ENCODE measurements around the gene MPV17L2. TPM values are rescaled to one million over a fixed set of nuclear protein-coding genes. Genes with fewer than 3 reads are reported as not detected.

Gene MPV17L2
- polyA plus RNA-seq, 2 of the 4 experiments (the other 2 are of a cell fraction) = 8.3 to 13.9 TPM

GRCh38 chr19:18198374-18198773 is 5.4 kb downstream of the MPV17L2 start:
- ChIA-PET POLR2A (interaction anchor here (0.6 kb wide), 1 partner anchor 10 kb away, joined by 3 read pairs; no protein-coding TSS in a partner anchor), CTCF (interaction anchor here (1.4 to 8.9 kb wide), 2 partner anchors 10 to 54 kb away, joined by 4 to 86 read pairs; a partner anchor contains a TSS)
- no peak for FAIRE-seq
- Histone ChIP-seq H3K4me2 (no peak overlapping the region), H3K4me1 (peaks cover 16% of the 10 kb centered on the region; the same call in 2 of the 3 replicates), H3K9me3 (no peaks in the 10 kb centered on the region), H3K4me3 (no peak overlapping the region), H3K27ac (no peak overlapping the region)
- no peak for DNase-seq (ENCODE audit: low read depth in 1 of 2, low spot score in 1 of 2)
- 76% methylated on average over 6 of the region's 6 CpGs for WGBS (ENCODE audit: missing lambda C conversion rate)
- TF ChIP-seq E2F6 (IDR thresholded peaks at IDR 0.05; ENCODE audit: borderline replicate concordance, low read depth) = no peak
- TF ChIP-seq RCOR1 (IDR thresholded peaks at IDR 0.05; ENCODE audit: low read depth, low read length) = no peak
- no peak for TF ChIP-seq KDM5A (IDR thresholded peaks at IDR 0.05)
- no peak for TF ChIP-seq NR3C1 (IDR thresholded peaks at IDR 0.05)
- no peak for TF ChIP-seq HEYL (CRISPR knock-in tag; IDR thresholded peaks at IDR 0.05)
- no peak for TF ChIP-seq MAFK (IDR thresholded peaks at IDR 0.05; ENCODE audit: partially characterized antibody)
- TF ChIP-seq EHMT2 (IDR thresholded peaks at IDR 0.05; ENCODE audit: low read depth) = no peak
- TF ChIP-seq HOXA7 (CRISPR knock-in tag; IDR thresholded peaks at IDR 0.05) = no peak
- no peak for TF ChIP-seq RNF2 (IDR thresholded peaks at IDR 0.05; ENCODE audit: borderline replicate concordance, low read depth)
- no peak for TF ChIP-seq ZFP36 (IDR thresholded peaks at IDR 0.05; ENCODE audit: borderline replicate concordance, partially characterized antibody)
- TF ChIP-seq POLR2AphosphoS2 (conservative IDR thresholded peaks at IDR 0.05; ENCODE audit: low read length) = no peak
- no peak for TF ChIP-seq RFX5 (IDR thresholded peaks at IDR 0.05)
- TF ChIP-seq CTCF (IDR thresholded peaks at IDR 0.05) = no peak
- no peak for TF ChIP-seq USF2 (IDR thresholded peaks at IDR 0.05)
- no peak for TF ChIP-seq ESRRA (IDR thresholded peaks at IDR 0.05; ENCODE audit: borderline replicate concordance, low read length)
- ATAC-seq = no peak

GRCh38 chr19:18202397-18202777 is 9.4 kb downstream of the MPV17L2 start:
- TF ChIP-seq MAFK (IDR thresholded peaks at IDR 0.05; ENCODE audit: partially characterized antibody) = no peak
- TF ChIP-seq HMGXB4 (CRISPR knock-in tag; IDR thresholded peaks at IDR 0.05; ENCODE audit: borderline replicate concordance) = no peak
- no peak for TF ChIP-seq HOXB5 (CRISPR knock-in tag; IDR thresholded peaks at IDR 0.05)
- TF ChIP-seq HDAC2 (IDR thresholded peaks at IDR 0.05) = no peak
- no peak for TF ChIP-seq TFCP2L1 (CRISPR knock-in tag; IDR thresholded peaks at IDR 0.05)
- no peak for TF ChIP-seq ESRRA (IDR thresholded peaks at IDR 0.05; ENCODE audit: borderline replicate concordance, low read length)
- TF ChIP-seq KDM5A (IDR thresholded peaks at IDR 0.05) = no peak
- TF ChIP-seq ZFP36 (IDR thresholded peaks at IDR 0.05; ENCODE audit: borderline replicate concordance, partially characterized antibody) = no peak
- TF ChIP-seq ZSCAN20 (CRISPR knock-in tag; IDR thresholded peaks at IDR 0.05) = no peak
- TF ChIP-seq RAD21 (conservative IDR thresholded peaks at IDR 0.05 in 1 of 2, IDR thresholded peaks at IDR 0.05 in 1 of 2) = no peak
- no peak for TF ChIP-seq USF2 (IDR thresholded peaks at IDR 0.05)
- no peak for TF ChIP-seq MYC (IDR thresholded peaks at IDR 0.05; ENCODE audit: borderline replicate concordance, low read length)
- TF ChIP-seq RFX5 (IDR thresholded peaks at IDR 0.05) = no peak
- TF ChIP-seq NR3C1 (IDR thresholded peaks at IDR 0.05) = no peak
- TF ChIP-seq MAZ (IDR thresholded peaks at IDR 0.05; ENCODE audit: borderline replicate concordance, low read depth, low read length) = no peak
- TF ChIP-seq REST (IDR thresholded peaks at IDR 0.05) = no peak
- TF ChIP-seq ATOH8 (CRISPR knock-in tag; IDR thresholded peaks at IDR 0.05; ENCODE audit: low read depth) = no peak
- no peak for FAIRE-seq
- H3K4me1 ChIP-seq = peaks cover 10% of the 10 kb centered on the region; the same call in 2 of the 3 replicates
- DNase-seq (ENCODE audit: low read depth in 1 of 2, low spot score in 1 of 2) = no peak
- ATAC-seq = no peak
- ChIA-PET POLR2A (no interaction called here), CTCF (interaction anchor here (0.8 to 8.9 kb wide), 6 partner anchors 10 to 212 kb away, joined by 3 to 86 read pairs (median 6); partner anchors contain the start of genes IQCN and MPV17L2)
- H3K4me3 ChIP-seq = no peak overlapping the region
- H3K27ac ChIP-seq = no peak overlapping the region
- H3K9me3 ChIP-seq = no peaks in the 10 kb centered on the region
- no peak overlapping the region for H3K4me2 ChIP-seq
- 94% methylated on average over 22 of the region's 24 CpGs for WGBS (ENCODE audit: missing lambda C conversion rate)

All from A549 (cell line).